GM12878 (cell line): Measurements from ENCODE around the gene NOL4L.

Experiments
- BMI1 ChIP-seq: fragments of 450-650 bp; IDR thresholded peaks from 2 replicates; pipeline ENCODE4 v1.6.1; 2016; ENCODE audit warnings: mild to moderate bottlenecking, moderate library complexity, borderline replicate concordance
- CTCF ChIP-seq, 3 experiments: IDR thresholded peaks in 2 of 3; conservative IDR thresholded peaks in 1 of 3; 2 replicates each; pipeline ENCODE4 v1.5.1; 2011; ENCODE audit warnings: low read depth in 3 of 3, low read length in 3 of 3, mild to moderate bottlenecking in 3 of 3, control low read depth in 2 of 3, moderate library complexity in 2 of 3, inconsistent platforms in 1 of 3, mixed read lengths in 1 of 3; ENCODE audit not compliant: control insufficient read depth in 2 of 3, insufficient read depth in 1 of 3; ENCODE audit errors: extremely low read depth in 1 of 3
- FOXM1 ChIP-seq: IDR thresholded peaks from 2 replicates; pipeline ENCODE4 v1.6.1; 2012; ENCODE audit warnings: low read depth, mild to moderate bottlenecking, inconsistent platforms, low read length, moderate library complexity
- MXI1 ChIP-seq: fragments of 150-350 bp; IDR thresholded peaks from 2 replicates; pipeline ENCODE4 v1.6.1; 2011; ENCODE audit warnings: low read depth, mild to moderate bottlenecking, inconsistent platforms, low read length, improper control_type of control experiment
- POLR2A ChIP-seq: IDR thresholded peaks from 2 replicates; pipeline ENCODE4 v1.6.1; 2011; ENCODE audit warnings: low read depth, mild to moderate bottlenecking, low read length
- POU2F2 ChIP-seq: IDR thresholded peaks from 3 replicates; pipeline ENCODE4 v1.6.1; 2011; ENCODE audit warnings: low read depth, mild to moderate bottlenecking, low read length, borderline replicate concordance
- RAD21 ChIP-seq: IDR thresholded peaks from 2 replicates; pipeline ENCODE4 v1.6.1; 2011; ENCODE audit warnings: mild to moderate bottlenecking, low read depth, low read length, moderate library complexity; ENCODE audit not compliant: insufficient read depth
- REST ChIP-seq: IDR thresholded peaks from 2 replicates; pipeline ENCODE4 v1.6.1; 2012; ENCODE audit warnings: mild to moderate bottlenecking, low read depth, low read length
- SREBF1 ChIP-seq: IDR thresholded peaks from 2 replicates; pipeline ENCODE4 v1.6.1; 2012; ENCODE audit warnings: mild to moderate bottlenecking, low read length
- STAT3 ChIP-seq: IDR thresholded peaks from 2 replicates; pipeline ENCODE4 v1.6.1; 2011; ENCODE audit warnings: low read depth, low read length, improper control_type of control experiment
- ZBTB40 ChIP-seq: fragments of 450-650 bp; IDR thresholded peaks from 2 replicates; pipeline ENCODE4 v1.6.1; 2016; ENCODE audit warnings: mild to moderate bottlenecking, moderate library complexity, borderline replicate concordance

GRCh38 chr20:32621071-32621890, 36.1 kb upstream of the NOL4L start:
- TF ChIP-seq SREBF1 (no peak), POLR2A (no peak), POU2F2 (no peak), CTCF (IDR thresholded peaks at IDR 0.05 in 2 of 3, conservative IDR thresholded peaks at IDR 0.05 in 1 of 3; ENCODE audit: control insufficient read depth in 2 of 3, extremely low read depth in 1 of 3, insufficient read depth in 1 of 3, low read depth in 3 of 3, low read length in 3 of 3) (no peak), REST (no peak), BMI1 (no peak), FOXM1 (no peak), RAD21 (no peak), STAT3 (no peak), MXI1 (no peak), ZBTB40 (no peak)
